Fibroblast of skin of abdomen (primary cell): ENCODE data around the gene ZNF454.

Experiments
- DNase-seq: peaks from one replicate; pipeline ENCODE4 v3.0.0-alpha.2; 2013

ZNF454 gene

DNA sequence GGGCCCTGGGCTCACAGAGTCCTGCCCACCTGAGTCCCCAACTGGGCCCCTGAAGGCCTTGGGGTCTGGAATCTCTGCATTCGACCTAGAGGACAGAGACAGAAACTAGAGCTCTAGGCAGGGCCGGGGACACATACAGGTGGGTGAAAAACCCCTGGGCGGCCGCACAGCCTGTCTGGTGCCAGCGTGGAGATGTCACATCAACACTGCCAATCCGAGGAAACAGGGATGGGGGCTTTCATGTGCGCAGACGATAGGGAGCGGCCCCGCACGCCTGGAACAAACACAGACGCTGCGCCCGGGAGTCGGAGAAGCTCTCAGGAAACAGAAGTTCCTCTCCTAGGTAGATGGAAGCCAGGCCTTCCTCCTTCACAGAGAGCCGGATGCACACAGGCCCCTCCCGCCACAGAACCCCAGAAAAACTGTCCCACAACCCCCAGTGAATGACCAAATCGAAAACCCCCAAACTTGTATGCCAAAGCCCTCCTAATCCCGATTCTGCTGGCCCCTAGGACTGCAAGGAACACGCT is 52.3 kb downstream of the ZNF454 start:
- no peak for DNase-seq

DNA sequence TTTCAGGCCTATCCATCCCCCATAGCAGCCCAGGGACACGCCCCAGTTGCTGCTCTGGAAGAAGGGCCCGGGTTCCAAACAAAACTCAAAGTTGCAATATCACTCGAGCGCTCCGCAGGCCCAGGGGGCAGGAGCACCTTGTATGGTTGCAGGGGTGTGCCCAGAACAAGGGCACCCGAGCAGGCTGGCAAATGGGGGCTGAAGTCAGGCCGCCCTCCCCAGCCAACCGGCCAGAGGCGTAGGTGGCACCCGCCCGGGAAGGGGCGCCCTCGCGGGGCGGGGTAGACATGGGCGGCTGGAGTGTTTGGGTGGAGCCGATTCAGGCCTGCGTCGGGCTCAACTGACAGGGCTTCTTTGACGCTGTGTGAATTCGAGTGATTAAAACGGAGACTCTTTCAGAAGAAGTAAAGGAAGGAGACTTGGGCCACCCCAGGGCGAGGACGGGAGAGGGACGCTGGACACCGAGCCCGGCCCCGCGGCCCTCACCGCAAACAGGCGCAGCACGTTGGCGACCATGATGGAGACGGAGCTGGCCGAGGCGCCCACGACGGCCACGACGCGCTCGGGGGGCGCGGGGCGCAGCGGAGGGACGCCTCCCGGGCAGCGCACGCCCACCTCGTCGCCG is 53.1 kb downstream of the ZNF454 start:
- DNase-seq = no peak

DNA sequence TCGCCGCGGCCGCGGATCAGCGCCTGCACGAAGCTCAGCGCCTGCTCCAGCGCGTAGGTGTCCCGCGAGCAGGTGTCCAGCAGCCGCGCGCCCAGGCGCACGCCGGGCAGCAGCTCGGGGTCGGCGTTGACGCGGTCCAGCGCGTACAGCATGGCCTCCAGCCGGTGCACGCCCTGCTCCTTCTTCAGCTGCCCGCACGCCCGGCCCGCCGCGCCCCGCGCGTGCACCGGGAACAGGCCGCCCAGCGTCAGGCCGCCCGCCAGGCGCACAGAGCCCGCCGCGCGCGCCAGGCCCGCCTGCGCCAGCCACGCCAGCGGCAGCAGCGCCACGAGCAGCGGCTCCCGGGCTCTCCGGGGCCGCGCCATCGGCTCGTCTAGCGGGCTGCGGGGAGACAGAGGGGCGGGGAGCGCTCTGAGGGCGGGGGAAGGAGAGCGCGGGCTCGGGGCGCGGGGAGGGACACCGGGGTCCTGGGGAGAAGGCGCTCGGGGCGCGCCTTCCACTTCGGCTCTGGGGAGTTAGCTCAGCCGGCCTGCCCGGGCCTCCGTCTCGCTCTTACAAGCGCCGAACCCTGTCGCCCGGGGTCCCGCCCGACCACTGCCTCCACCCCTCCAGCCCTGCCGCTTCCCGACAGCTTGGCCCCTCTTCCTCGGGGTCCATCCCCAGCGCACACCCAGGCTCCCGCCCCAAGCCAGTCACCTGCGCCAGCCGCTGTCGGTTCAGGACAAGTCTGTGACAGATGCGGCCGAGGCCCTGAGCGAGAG is 53.8 kb downstream of the ZNF454 start, which contains the start of gene GRM6:
Gene GRM6, minus strand, starts transcription at position 741 of the 761 bp plus-strand sequence. Its CDS starts 376 bp downstream, at position 365.
- DNase-seq = no peak

DNA sequence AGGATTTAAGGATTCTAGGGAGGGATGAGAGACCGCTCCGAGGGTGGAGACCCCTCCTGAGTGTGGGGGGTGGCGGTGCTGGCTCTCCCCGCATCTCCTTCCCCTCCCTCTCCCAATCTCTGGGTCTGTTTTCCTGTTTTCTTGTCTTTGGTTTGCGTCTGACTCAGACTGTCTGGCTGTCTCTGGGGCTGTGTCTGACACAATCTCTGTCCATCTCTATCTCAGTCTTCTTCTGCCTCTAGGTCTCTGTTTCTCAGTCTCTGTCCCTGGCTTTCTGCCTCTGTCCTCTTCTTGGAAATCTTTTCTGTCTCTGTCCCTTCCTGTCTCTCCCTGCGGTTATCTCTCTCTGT is 54.3 kb downstream of the ZNF454 start:
- DNase-seq = no peak

DNA sequence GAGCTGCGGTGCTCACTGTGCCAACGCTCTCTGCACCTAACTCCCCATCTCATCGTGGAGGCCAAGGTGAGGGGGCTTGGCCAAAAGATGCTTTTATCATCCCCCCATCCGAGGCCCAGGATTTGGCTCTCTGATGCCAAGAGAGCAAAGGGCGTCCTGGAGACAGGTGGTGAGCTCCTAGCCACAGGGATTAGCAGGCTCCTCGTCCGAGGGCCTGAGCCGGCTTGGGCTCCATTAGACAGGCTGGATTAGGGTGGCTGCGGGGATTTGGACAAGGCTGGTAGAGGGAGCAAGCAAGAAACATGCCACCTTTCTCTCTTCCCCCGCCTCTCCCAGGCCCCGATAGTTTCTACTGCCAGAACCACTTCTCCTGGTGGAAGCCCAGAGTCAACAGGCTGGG is 55.2 kb downstream of the ZNF454 start:
- no peak for DNase-seq

DNA sequence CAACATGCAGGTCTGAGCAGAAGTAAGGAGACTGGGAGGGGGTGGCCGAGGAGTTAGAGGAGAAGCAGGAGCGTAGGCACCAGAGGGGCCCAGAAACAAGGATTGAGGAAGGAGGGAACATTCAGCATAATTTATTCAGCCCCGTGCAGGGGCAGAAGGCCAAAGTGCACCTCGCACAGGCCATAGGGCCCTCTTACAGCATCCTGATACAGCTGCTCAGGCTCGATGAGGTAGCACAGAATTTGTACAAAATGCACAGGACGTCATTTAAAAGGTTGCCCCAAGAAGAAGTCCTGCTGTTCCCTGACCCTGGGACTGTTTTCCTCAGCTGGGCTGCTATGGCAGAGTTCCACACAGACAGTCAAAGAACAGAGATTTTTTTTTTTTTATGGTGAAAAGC is 56.2 kb downstream of the ZNF454 start:
- no peak for DNase-seq

DNA sequence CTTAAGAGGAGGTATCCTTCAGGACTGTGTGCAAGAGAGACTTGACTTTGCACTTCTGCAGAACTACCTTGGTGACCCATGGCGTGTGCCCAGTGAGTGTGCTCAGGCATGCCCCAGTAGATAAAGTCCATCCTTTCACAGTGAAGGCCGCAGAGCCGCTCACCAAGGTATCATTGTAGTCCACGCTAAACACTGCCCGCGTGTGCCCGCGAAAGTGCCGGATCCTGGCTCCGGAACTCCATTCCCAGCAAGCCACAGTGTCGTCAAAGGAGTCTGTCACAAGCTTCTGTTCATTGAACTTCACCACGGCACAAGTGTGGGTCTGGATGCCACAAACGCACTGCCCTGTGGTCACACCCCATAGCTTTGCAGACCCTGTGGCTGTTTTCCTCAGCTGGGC is 57.4 kb downstream of the ZNF454 start:
- no peak for DNase-seq

DNA sequence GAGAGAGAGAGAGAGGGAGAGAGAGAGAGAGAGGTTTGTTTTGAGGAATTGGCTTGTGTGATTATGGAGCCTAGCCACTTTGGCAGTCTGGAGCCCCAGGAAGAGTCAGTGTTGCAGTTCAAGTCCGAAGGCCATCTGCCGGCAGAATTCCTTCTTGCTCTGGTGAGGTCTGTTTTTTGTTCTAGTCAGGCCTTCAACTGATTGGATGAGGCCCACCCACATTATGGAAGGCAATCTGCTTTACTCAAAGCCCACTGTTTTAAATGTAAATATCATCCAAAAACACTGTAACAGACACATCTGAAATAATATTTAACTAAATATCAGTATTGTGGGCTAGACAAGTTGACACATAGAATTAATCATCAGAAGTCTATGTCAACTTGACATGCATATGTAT is 65.6 kb downstream of the ZNF454 start:
- DNase-seq = no peak

DNA sequence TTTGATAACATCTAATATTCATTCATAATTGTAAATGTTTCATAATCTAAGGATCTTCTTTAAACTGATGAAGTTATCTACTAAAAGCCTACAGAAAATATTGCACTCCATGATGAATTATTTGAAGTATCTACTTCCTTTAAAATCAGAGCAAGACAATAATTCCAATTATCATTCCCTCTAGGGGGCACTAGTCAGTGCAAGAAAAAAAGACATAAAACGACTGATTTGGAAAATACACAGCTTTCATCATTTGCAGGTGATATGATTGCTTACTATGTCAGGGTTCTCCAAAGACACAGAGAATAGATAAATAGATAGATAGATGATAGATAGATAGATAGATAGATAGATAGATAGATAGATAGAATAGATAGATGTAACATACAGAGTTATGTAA is 67.7 kb downstream of the ZNF454 start:
- DNase-seq = no peak
